ENCODE results near the gene TMEM19. TPM values are rescaled to one million over a fixed set of nuclear protein-coding genes. Genes with fewer than 3 reads are reported as not detected.
"Not testable (repeated sequence)": the region's sequence is repeated elsewhere in the genome, so short reads cannot be mapped to it uniquely, and the experiment has no call there.

The TMEM19 gene
- polyA plus RNA-seq, 1 of the 3 experiments (the other 2 are of a cell fraction): 12.6 TPM

DNA sequence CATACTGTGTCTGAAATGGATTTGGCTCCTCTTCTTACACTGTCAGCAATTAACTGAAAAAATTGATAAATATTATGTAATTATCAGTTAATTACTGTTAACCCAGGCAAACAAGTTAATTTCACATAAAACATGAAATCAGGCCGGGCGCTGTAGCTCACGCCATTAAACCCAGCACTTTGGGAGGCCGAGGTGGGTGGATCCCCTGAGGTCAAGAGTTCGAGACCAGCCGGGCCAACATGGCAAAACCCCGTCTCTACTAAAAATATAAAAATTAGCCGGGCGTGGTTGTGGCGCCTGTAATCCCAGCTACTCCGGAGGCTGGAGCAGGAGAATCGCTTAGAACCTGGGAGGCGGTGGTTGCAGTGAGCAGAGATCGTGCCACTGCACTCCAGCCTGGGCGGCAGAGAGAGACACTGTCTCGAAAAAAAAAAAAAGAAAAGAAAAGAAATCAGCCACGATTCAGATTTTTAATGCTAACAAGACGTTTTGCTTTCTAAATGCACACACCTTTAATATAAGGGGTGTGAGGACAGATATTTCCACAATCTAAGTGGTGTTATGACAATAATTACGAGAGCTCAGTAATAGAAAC, 473 bp upstream of the TMEM19 start:
- DNase-seq: no peak

GRCh38 chr12:71686658-71687025, 760 bp downstream of the TMEM19 start:
- H2AFZ ChIP-seq (ENCODE audit: low read depth): peak overlapping the region; percentile 99
- H3K4me1 ChIP-seq (ENCODE audit: control insufficient read depth in 1 of 2, insufficient read depth in 2 of 2, low read depth in 1 of 2, low read length in 1 of 2): peaks cover 2 to 7% of the 10 kb centered on the region in 2 experiments; a peak in 3 of 4 replicates
- H3K27me3 ChIP-seq (ENCODE audit: insufficient read depth): no peaks in the 10 kb centered on the region
- TF ChIP-seq NFIC (IDR thresholded peaks at IDR 0.05; ENCODE audit: borderline replicate concordance) (no peak), GABPA (IDR thresholded peaks at IDR 0.05; ENCODE audit: low read depth) (peak; percentile 2; the same call in 1 of the 2 replicates), MXI1 (IDR thresholded peaks at IDR 0.05; ENCODE audit: low read depth, low read length) (no peak)
- DNase-seq: no peak
- no peaks in the 10 kb centered on the region for H4K20me1 ChIP-seq (ENCODE audit: insufficient read depth)
- H3K9me3 ChIP-seq: no peaks in the 10 kb centered on the region
- ChIA-PET CTCF (interaction anchor here (0.7 to 3.7 kb wide), 11 partner anchors 11 to 633 kb away, joined by 3 to 18 read pairs (median 4); partner anchors contain the start of genes THAP2 and ZFC3H1), POLR2A (interaction anchor here (1.0 to 3.0 kb wide), 2 partner anchors 23 to 1944 kb away, joined by 4 to 38 read pairs; partner anchors contain the start of genes THAP2 and ZFC3H1)
- WGBS (ENCODE audit: low lambda C conversion rate): 1% methylated on average over 3 of the region's 3 CpGs
- no peaks in the 10 kb centered on the region for H3K9me2 ChIP-seq
- peaks cover 0 to 6% of the 10 kb centered on the region in 2 experiments for H3K36me3 ChIP-seq (replicated peaks in 1 of 2; ENCODE audit: control insufficient read depth in 1 of 2, insufficient read depth in 2 of 2, low read length in 1 of 2)
- peaks cover 13% of the 10 kb centered on the region for H3F3A ChIP-seq (replicated peaks; ENCODE audit: insufficient read depth)
- H3K27ac ChIP-seq (ENCODE audit: low read depth in 2 of 2, low read length in 1 of 2): peak overlapping the region; percentile 86 to 96
- H3K9ac ChIP-seq: peak overlapping the region; percentile 76
- H3K4me2 ChIP-seq: peak overlapping the region; percentile 87
- H3K79me2 ChIP-seq (ENCODE audit: insufficient read depth): peaks cover 30% of the 10 kb centered on the region
- peak overlapping the region; percentile 69 to 76 for H3K4me3 ChIP-seq (ENCODE audit: low read depth in 2 of 2, low read length in 1 of 2)

More for the DNA sequence above, 473 bp upstream of the TMEM19 start:
- Histone ChIP-seq H3K9me3 (no peaks in the 10 kb centered on the region), H3K79me2 (ENCODE audit: insufficient read depth) (peaks cover 30% of the 10 kb centered on the region), H3K27me3 (ENCODE audit: insufficient read depth) (no peaks in the 10 kb centered on the region), H3K4me1 (ENCODE audit: control insufficient read depth in 1 of 2, insufficient read depth in 2 of 2, low read depth in 1 of 2, low read length in 1 of 2) (peaks cover 2 to 7% of the 10 kb centered on the region in 2 experiments; a peak in 3 of 4 replicates), H3F3A (replicated peaks; ENCODE audit: insufficient read depth) (peaks cover 9% of the 10 kb centered on the region), H4K20me1 (ENCODE audit: insufficient read depth) (no peaks in the 10 kb centered on the region), H3K4me2 (peak overlapping the region; percentile 87), H3K36me3 (replicated peaks in 1 of 2; ENCODE audit: control insufficient read depth in 1 of 2, insufficient read depth in 2 of 2, low read length in 1 of 2) (no peaks in the 10 kb centered on the region), H3K9me2 (no peaks in the 10 kb centered on the region), H3K4me3 (ENCODE audit: low read depth in 2 of 2, low read length in 1 of 2) (peak overlapping the region; percentile 69 to 76), H3K27ac (ENCODE audit: low read depth in 2 of 2, low read length in 1 of 2) (peak overlapping the region; percentile 86 to 96), H2AFZ (ENCODE audit: low read depth) (peak overlapping the region; percentile 99), H3K9ac (peak overlapping the region; percentile 76)
- TF ChIP-seq RAD21 (IDR thresholded peaks at IDR 0.05; ENCODE audit: low read length) (no peak), SIN3A (IDR thresholded peaks at IDR 0.05; ENCODE audit: borderline replicate concordance, low read depth, low read length) (no peak), FOSL2 (IDR thresholded peaks at IDR 0.05; ENCODE audit: borderline replicate concordance, low read depth) (no peak), TEAD4 (IDR thresholded peaks at IDR 0.05; ENCODE audit: borderline replicate concordance, insufficient read depth) (no peak), FOXM1 (IDR thresholded peaks at IDR 0.05; ENCODE audit: low read depth) (no peak), YY1 (IDR thresholded peaks at IDR 0.05; ENCODE audit: low read depth) (no peak), MXI1 (IDR thresholded peaks at IDR 0.05; ENCODE audit: low read depth, low read length) (no peak), USF2 (IDR thresholded peaks at IDR 0.05; ENCODE audit: borderline replicate concordance, low read depth, low read length) (no peak)
- TF ChIP-seq, protein P1, sequence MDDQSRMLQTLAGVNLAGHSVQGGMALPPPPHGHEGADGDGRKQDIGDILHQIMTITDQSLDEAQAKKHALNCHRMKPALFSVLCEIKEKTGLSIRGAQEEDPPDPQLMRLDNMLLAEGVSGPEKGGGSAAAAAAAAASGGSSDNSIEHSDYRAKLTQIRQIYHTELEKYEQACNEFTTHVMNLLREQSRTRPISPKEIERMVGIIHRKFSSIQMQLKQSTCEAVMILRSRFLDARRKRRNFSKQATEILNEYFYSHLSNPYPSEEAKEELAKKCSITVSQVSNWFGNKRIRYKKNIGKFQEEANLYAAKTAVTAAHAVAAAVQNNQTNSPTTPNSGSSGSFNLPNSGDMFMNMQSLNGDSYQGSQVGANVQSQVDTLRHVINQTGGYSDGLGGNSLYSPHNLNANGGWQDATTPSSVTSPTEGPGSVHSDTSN (IDR thresholded peaks at IDR 0.05): no peak
- WGBS (ENCODE audit: low lambda C conversion rate): 16% methylated on average over 19 of the region's 19 CpGs
- ChIA-PET POLR2A (interaction anchor here (1.0 to 3.0 kb wide), 2 partner anchors 9 to 22 kb away, joined by 3 to 38 read pairs; partner anchors contain the start of genes THAP2 and ZFC3H1), CTCF (interaction anchor here (1.0 to 3.7 kb wide), 10 partner anchors 8 to 293 kb away, joined by 3 to 18 read pairs (median 4); partner anchors contain the start of genes THAP2 and ZFC3H1)

DNA sequence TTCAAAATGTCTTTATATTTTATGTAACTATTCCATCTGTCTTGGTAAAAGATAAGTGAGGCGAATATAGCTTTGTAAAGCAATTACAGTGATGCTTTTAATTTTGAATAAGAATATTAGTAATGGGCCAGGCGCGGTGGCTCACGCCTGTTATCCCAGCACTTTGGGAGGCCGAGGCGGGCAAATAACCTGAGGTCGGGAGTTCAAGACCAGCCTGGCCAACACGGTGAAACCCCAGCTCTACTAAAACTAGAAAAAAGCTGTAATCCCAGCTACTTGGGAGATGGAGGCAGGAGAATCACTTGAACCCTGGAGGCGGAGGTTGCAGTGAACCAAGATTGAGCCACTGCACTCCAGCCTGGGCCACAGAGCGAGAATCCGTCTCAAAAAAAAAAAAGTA, 1.3 kb downstream of the TMEM19 start:
- H3K4me1 ChIP-seq (ENCODE audit: control insufficient read depth in 1 of 2, insufficient read depth in 2 of 2, low read depth in 1 of 2, low read length in 1 of 2); H3K9me2 ChIP-seq; POLR2A ChIA-PET; H3K36me3 ChIP-seq (replicated peaks in 1 of 2; ENCODE audit: control insufficient read depth in 1 of 2, insufficient read depth in 2 of 2, low read length in 1 of 2); H4K20me1 ChIP-seq (ENCODE audit: insufficient read depth); H3K9me3 ChIP-seq; DNase-seq; H3K27me3 ChIP-seq (ENCODE audit: insufficient read depth): not testable (repeated sequence)
- peak overlapping the region; percentile 87 for H3K4me2 ChIP-seq
- H3K9ac ChIP-seq: peak overlapping the region; percentile 76
- peak overlapping the region in 1 of 2 experiments; percentile 86; a peak in 1 of 4 replicates for H3K27ac ChIP-seq (ENCODE audit: low read depth in 2 of 2, low read length in 1 of 2)
- peak overlapping the region; percentile 69 to 76 for H3K4me3 ChIP-seq (ENCODE audit: low read depth in 2 of 2, low read length in 1 of 2)
- H3F3A ChIP-seq (replicated peaks; ENCODE audit: insufficient read depth): peaks cover 14% of the 10 kb centered on the region
- WGBS (ENCODE audit: low lambda C conversion rate): 80% methylated on average over 11 of the region's 11 CpGs
- peaks cover 30% of the 10 kb centered on the region for H3K79me2 ChIP-seq (ENCODE audit: insufficient read depth)
- peak overlapping the region; percentile 99 for H2AFZ ChIP-seq (ENCODE audit: low read depth)
- CTCF ChIA-PET: interaction anchor here (1.0 to 3.7 kb wide), 5 partner anchors 17 to 60 kb away, joined by 3 to 18 read pairs (median 5); partner anchors contain the start of genes THAP2 and ZFC3H1

Data from SK-N-SH (cell line).